GM12875 (cell line): ENCODE data around the gene ST3GAL3.

Experiments
- H3K4me3 ChIP-seq: one replicate; pipeline ENCODE4 v1.5.1; 2011; ENCODE audit warnings: low read depth, low read length, control low read depth
- TF ChIP-seq, protein P1 (sequence below): IDR thresholded peaks from 2 replicates; pipeline ENCODE4 v1.5.1; 2011; ENCODE audit warnings: low read depth, mild to moderate bottlenecking, control low read depth, inconsistent platforms, low read length, moderate library complexity, borderline replicate concordance; ENCODE audit not compliant: insufficient read depth

The ST3GAL3 gene

GRCh38 chr1:43839056-43839455, 131.7 kb downstream of the ST3GAL3 start:
- TF ChIP-seq, protein P1, sequence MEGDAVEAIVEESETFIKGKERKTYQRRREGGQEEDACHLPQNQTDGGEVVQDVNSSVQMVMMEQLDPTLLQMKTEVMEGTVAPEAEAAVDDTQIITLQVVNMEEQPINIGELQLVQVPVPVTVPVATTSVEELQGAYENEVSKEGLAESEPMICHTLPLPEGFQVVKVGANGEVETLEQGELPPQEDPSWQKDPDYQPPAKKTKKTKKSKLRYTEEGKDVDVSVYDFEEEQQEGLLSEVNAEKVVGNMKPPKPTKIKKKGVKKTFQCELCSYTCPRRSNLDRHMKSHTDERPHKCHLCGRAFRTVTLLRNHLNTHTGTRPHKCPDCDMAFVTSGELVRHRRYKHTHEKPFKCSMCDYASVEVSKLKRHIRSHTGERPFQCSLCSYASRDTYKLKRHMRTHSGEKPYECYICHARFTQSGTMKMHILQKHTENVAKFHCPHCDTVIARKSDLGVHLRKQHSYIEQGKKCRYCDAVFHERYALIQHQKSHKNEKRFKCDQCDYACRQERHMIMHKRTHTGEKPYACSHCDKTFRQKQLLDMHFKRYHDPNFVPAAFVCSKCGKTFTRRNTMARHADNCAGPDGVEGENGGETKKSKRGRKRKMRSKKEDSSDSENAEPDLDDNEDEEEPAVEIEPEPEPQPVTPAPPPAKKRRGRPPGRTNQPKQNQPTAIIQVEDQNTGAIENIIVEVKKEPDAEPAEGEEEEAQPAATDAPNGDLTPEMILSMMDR: no peak
- H3K4me3 ChIP-seq: no peak overlapping the region

GRCh38 chr1:43841321-43842174, 134.2 kb downstream of the ST3GAL3 start:
- TF ChIP-seq, protein P1: no peak
- H3K4me3 ChIP-seq: no peak overlapping the region

DNA sequence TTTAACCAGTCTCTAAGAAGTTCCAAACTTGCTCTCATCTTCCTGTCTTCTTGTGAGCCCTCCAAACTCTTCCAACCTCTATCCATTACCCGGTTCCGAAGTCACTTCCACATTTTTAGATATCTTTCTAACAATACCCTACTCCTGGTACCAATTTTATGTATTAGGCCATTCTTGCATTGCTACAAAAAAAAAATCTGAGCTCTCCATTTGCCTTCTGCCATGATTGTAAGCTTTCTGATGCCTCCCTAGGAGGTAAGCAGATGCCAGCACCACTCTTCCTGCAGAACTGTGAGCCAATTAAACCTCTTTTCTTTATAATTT, 134.8 kb downstream of the ST3GAL3 start:
- no peak overlapping the region for H3K4me3 ChIP-seq
- TF ChIP-seq, protein P1: no peak

- TF ChIP-seq, protein P1: no peak
- H3K4me3 ChIP-seq: no peak overlapping the region
Measured at GRCh38 chr1:43843684-43844083, 136.3 kb downstream of the ST3GAL3 start.

DNA sequence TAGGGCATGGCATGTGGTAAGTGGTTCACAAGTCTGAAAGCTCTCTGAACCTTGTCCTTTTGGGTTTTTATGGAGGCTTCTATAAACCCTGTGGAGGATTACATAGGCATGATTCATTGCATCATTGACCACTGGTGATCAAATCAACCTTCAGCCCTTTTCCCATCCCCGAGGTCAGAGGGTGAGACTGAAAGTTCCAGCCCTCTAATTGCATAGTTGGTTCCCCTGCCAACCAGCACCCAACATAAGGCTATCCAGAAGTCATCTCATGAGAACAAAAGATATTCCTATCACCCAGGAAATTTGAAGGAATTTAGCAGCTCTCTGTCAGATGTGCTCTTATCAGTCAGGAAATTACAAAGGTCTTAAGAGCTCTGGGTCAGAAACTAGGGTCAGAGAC, 136.8 kb downstream of the ST3GAL3 start:
- H3K4me3 ChIP-seq: no peak overlapping the region
- TF ChIP-seq, protein P1: no peak

DNA sequence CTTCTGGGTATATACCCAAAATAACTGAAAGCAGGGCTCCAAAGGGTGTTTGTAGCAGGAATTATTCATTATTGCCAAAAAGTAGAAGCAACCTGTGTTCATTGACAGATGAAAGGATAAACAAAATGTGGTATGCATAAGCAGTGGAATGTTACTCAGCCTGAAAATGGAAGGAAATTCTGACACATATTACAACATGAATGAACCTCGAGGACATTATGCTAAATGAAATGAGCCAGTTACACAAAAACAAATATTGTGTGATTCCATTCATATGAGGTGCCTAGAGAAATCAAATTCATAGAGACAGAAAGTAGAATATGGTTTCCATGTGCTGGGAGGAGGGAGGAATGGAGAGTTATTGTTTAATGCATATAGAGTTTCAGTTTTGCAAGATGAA, 140.0 kb downstream of the ST3GAL3 start:
- TF ChIP-seq, protein P1: no peak
- no peak overlapping the region for H3K4me3 ChIP-seq

GRCh38 chr1:43847882-43848281, 140.5 kb downstream of the ST3GAL3 start:
- TF ChIP-seq, protein P1: no peak
- no peak overlapping the region for H3K4me3 ChIP-seq
